ENCODE results near the gene ALOX15. TPM values are rescaled to one million over a fixed set of nuclear protein-coding genes. Genes with fewer than 3 reads are reported as not detected.

The ALOX15 gene
- total RNA-seq, 2 donors from 2014 or later, result not detected

- Histone ChIP-seq H3K4me1 (ENCODE audit: control insufficient read depth in 1 of 2, low read depth in 2 of 2) (no peaks in the 10 kb centered on the region), H3K9me3 (no peaks in the 10 kb centered on the region), H3K27me3 (replicated peaks; ENCODE audit: insufficient read depth) (no peaks in the 10 kb centered on the region), H3K4me3 (no peak overlapping the region), H3K36me3 (no peaks in the 10 kb centered on the region), H3K27ac (no peak overlapping the region)
- no peak for TF ChIP-seq CTCF (IDR thresholded peaks at IDR 0.05)
- ATAC-seq (ENCODE audit: insufficient number of reproducible peaks, low FRiP score, low read depth) (no peak), DNase-seq (ENCODE audit: low spot score) (no peak)
These were observed 25.0 kb downstream of the ALOX15 start for GRCh38 chr17:4616476-4616875.

GRCh38 chr17:4610656-4611055 is 30.8 kb downstream of the ALOX15 start:
- DNase-seq (ENCODE audit: low spot score) (no peak), ATAC-seq (ENCODE audit: insufficient number of reproducible peaks, low FRiP score, low read depth) (no peak)
- peaks cover 0 to 14% of the 10 kb centered on the region in 2 donors for H3K4me1 ChIP-seq (ENCODE audit: control insufficient read depth in 1 of 2, low read depth in 2 of 2)
- H3K4me3 ChIP-seq, result no peak overlapping the region
- no peaks in the 10 kb centered on the region for H3K36me3 ChIP-seq
- no peak overlapping the region for H3K27ac ChIP-seq
- H3K9me3 ChIP-seq, result no peaks in the 10 kb centered on the region
- TF ChIP-seq CTCF (IDR thresholded peaks at IDR 0.05), result no peak
- H3K27me3 ChIP-seq (replicated peaks; ENCODE audit: insufficient read depth), result no peaks in the 10 kb centered on the region

GRCh38 chr17:4610162-4610561 is 31.3 kb downstream of the ALOX15 start:
- no peak overlapping the region for H3K27ac ChIP-seq
- H3K9me3 ChIP-seq, result no peaks in the 10 kb centered on the region
- no peaks in the 10 kb centered on the region for H3K36me3 ChIP-seq
- peaks cover 0 to 14% of the 10 kb centered on the region in 2 donors for H3K4me1 ChIP-seq (ENCODE audit: control insufficient read depth in 1 of 2, low read depth in 2 of 2)
- ATAC-seq (ENCODE audit: insufficient number of reproducible peaks, low FRiP score, low read depth) (no peak), DNase-seq (ENCODE audit: low spot score) (no peak)
- no peak for TF ChIP-seq CTCF (IDR thresholded peaks at IDR 0.05)
- H3K27me3 ChIP-seq (replicated peaks; ENCODE audit: insufficient read depth), result no peaks in the 10 kb centered on the region
- H3K4me3 ChIP-seq, result no peak overlapping the region

GRCh38 chr17:4609761-4610160 is 31.7 kb downstream of the ALOX15 start:
- no peak for TF ChIP-seq CTCF (IDR thresholded peaks at IDR 0.05)
- H3K27ac ChIP-seq, result no peak overlapping the region
- H3K9me3 ChIP-seq, result no peaks in the 10 kb centered on the region
- H3K4me1 ChIP-seq (ENCODE audit: control insufficient read depth in 1 of 2, low read depth in 2 of 2), result peaks cover 0 to 14% of the 10 kb centered on the region in 2 donors
- DNase-seq (ENCODE audit: low spot score) (no peak), ATAC-seq (ENCODE audit: insufficient number of reproducible peaks, low FRiP score, low read depth) (no peak)
- no peak overlapping the region for H3K4me3 ChIP-seq
- no peaks in the 10 kb centered on the region for H3K36me3 ChIP-seq
- H3K27me3 ChIP-seq (replicated peaks; ENCODE audit: insufficient read depth), result no peaks in the 10 kb centered on the region

GRCh38 chr17:4607773-4608187 is 33.7 kb downstream of the ALOX15 start:
- ATAC-seq (ENCODE audit: insufficient number of reproducible peaks, low FRiP score, low read depth) (no peak), DNase-seq (ENCODE audit: low spot score) (no peak)
- no peak overlapping the region for H3K27ac ChIP-seq
- no peaks in the 10 kb centered on the region for H3K9me3 ChIP-seq
- no peak overlapping the region for H3K4me3 ChIP-seq
- TF ChIP-seq CTCF (IDR thresholded peaks at IDR 0.05), result no peak
- no peaks in the 10 kb centered on the region for H3K27me3 ChIP-seq (replicated peaks; ENCODE audit: insufficient read depth)
- H3K4me1 ChIP-seq (ENCODE audit: control insufficient read depth in 1 of 2, low read depth in 2 of 2), result peaks cover 0 to 14% of the 10 kb centered on the region in 2 donors
- no peaks in the 10 kb centered on the region for H3K36me3 ChIP-seq
